Adipose tissue (tissue), 3 donors: ENCODE measurements around the gene MAPK9. TPM values are rescaled to one million over a fixed set of nuclear protein-coding genes. Genes with fewer than 3 reads are reported as not detected.

Experiments
- H3K27ac ChIP-seq: one replicate; pipeline ENCODE4 v1.5.1; 2013; ENCODE audit warnings: low read depth, low read length
- WGBS, 3 donors: extraction: QIAGEN DNeasy Blood & Tissue Kit; methylation state at CpG; one replicate each; pipeline ENCODE4 v1.1.7; 2013; 5-methylcytosine and 5-hydroxymethylcytosine counted together
- polyA plus RNA-seq, 3 donors: library from polyadenylated mRNA; stranded (reverse); fragments of 200-250 nt; gene quantifications; one replicate each; pipeline ENCODE4 v1.2.3, GENCODE V29; 2013
- donor health status: healthy with polysubstance abuse.
- donor health status: Bipolar disorder and iron deficiency.
- donor health status: healthy.

MAPK9 gene
- polyA plus RNA-seq, 3 donors, result 12.8 to 15.5 (median 15.3) TPM

GRCh38 chr5:180271221-180271620, 20.7 kb downstream of the MAPK9 start:
- no peak overlapping the region for H3K27ac ChIP-seq
- WGBS, 3 donors, result 65 to 83% (median 80%) methylated on average over 7 of the region's 7 CpGs

- 66 to 98% (median 95%) methylated on average over 3 of the region's 3 CpGs for WGBS, 3 donors
- no peak overlapping the region for H3K27ac ChIP-seq
Observed at GRCh38 chr5:180259260-180259611, 32.6 kb downstream of the MAPK9 start.

- 93 to 98% (median 97%) methylated on average over 24 of the region's 24 CpGs for WGBS, 3 donors
- H3K27ac ChIP-seq, result no peak overlapping the region
Observed at GRCh38 chr5:180253036-180253824, 38.7 kb downstream of the MAPK9 start.

GRCh38 chr5:180251887-180252286, 40.0 kb downstream of the MAPK9 start:
- 96 to 99% (median 98%) methylated on average over 7 of the region's 7 CpGs for WGBS, 3 donors
- no peak overlapping the region for H3K27ac ChIP-seq

GRCh38 chr5:180251141-180251540, 40.7 kb downstream of the MAPK9 start:
- WGBS, 3 donors, result 91 to 96% (median 95%) methylated on average over 9 of the region's 9 CpGs
- no peak overlapping the region for H3K27ac ChIP-seq

- 89 to 95% (median 94%) methylated on average over 4 of the region's 4 CpGs for WGBS, 3 donors
- no peak overlapping the region for H3K27ac ChIP-seq
Observed at GRCh38 chr5:180250329-180250728, 41.6 kb downstream of the MAPK9 start.

GRCh38 chr5:180241600-180241999, 50.3 kb downstream of the MAPK9 start:
- WGBS, 3 donors, result 96% methylated on average over 5 of the region's 5 CpGs
- H3K27ac ChIP-seq, result no peak overlapping the region

GRCh38 chr5:180238631-180239030, 53.3 kb downstream of the MAPK9 start:
- 98 to 99% (median 98%) methylated on average over 2 of the region's 2 CpGs for WGBS, 3 donors
- H3K27ac ChIP-seq, result no peak overlapping the region

- H3K27ac ChIP-seq, result no peak overlapping the region
- 95 to 98% (median 97%) methylated on average over 1 of the region's 1 CpG for WGBS, 3 donors
Observed at GRCh38 chr5:180235846-180236245, 56.0 kb downstream of the MAPK9 start.

GRCh38 chr5:180235077-180235476, 56.8 kb downstream of the MAPK9 start:
- 88 to 90% (median 88%) methylated on average over 5 of the region's 5 CpGs for WGBS, 3 donors
- no peak overlapping the region for H3K27ac ChIP-seq

- 93 to 98% (median 98%) methylated on average over 15 of the region's 15 CpGs for WGBS, 3 donors
- H3K27ac ChIP-seq, result no peak overlapping the region
Observed at GRCh38 chr5:180234271-180234670, 57.6 kb downstream of the MAPK9 start.

GRCh38 chr5:180233729-180234128, 58.2 kb downstream of the MAPK9 start:
- H3K27ac ChIP-seq, result no peak overlapping the region
- 60 to 92% (median 86%) methylated on average over 11 of the region's 11 CpGs for WGBS, 3 donors

- no peak overlapping the region for H3K27ac ChIP-seq
- 80 to 91% (median 80%) methylated on average over 7 of the region's 7 CpGs for WGBS, 3 donors
Observed at GRCh38 chr5:180230017-180230416, 61.9 kb downstream of the MAPK9 start.

- no peak overlapping the region for H3K27ac ChIP-seq
- 94 to 96% (median 95%) methylated on average over 11 of the region's 11 CpGs for WGBS, 3 donors
Observed at GRCh38 chr5:180222056-180222455, 69.8 kb downstream of the MAPK9 start.

GRCh38 chr5:180217797-180218196, 74.1 kb downstream of the MAPK9 start:
- no peak overlapping the region for H3K27ac ChIP-seq
- 94 to 96% (median 95%) methylated on average over 5 of the region's 5 CpGs for WGBS, 3 donors

- H3K27ac ChIP-seq, result no peak overlapping the region
- WGBS, 3 donors, result 87 to 93% (median 88%) methylated on average over 15 of the region's 15 CpGs
Observed at GRCh38 chr5:180216646-180217171, 75.2 kb downstream of the MAPK9 start.

- WGBS, 3 donors, result 87 to 94% (median 88%) methylated on average over 34 of the region's 34 CpGs
- H3K27ac ChIP-seq, result no peak overlapping the region
Observed at GRCh38 chr5:180215783-180216630, 75.9 kb downstream of the MAPK9 start.

GRCh38 chr5:180214870-180215770, 76.8 kb downstream of the MAPK9 start:
- H3K27ac ChIP-seq, result no peak overlapping the region
- 91 to 94% (median 91%) methylated on average over 21 of the region's 21 CpGs for WGBS, 3 donors
